HepG2 (cell line): Measurements from ENCODE around the gene LLGL2. TPM values are rescaled to one million over a fixed set of nuclear protein-coding genes. Genes with fewer than 3 reads are reported as not detected.
A peak's percentile ranks its signal among the peaks of the same experiment; 100 is the strongest.

Experiments used
- ATAC-seq: fragments of 200-7000 bp; cut with Tn5 transposase; 3 replicates; pipeline ENCODE4 v1.9.1; 2020; ENCODE audit warnings: mild to moderate bottlenecking, moderate library complexity
- BruUV-seq: library from RNA; stranded (reverse); fragments of 400-500 nt; replicated peaks from 2 replicates; lab custom pipeline; 2021; lab: Mats Ljungman, UMichigan
- CTCF ChIA-PET: fragments of 300-600 bp; formaldehyde crosslinking; extraction: SDS; loops from one replicate; lab custom pipeline; 2021; ENCODE audit warnings: low total read pairs, inconsistent platforms, low intra/inter-chr PET ratio; lab: Yijun Ruan, JAX
- POLR2A ChIA-PET: fragments of 350-600 bp; sonication (Branson Sonifier 250); formaldehyde crosslinking; loops from one replicate; lab custom pipeline; 2020; ENCODE audit warnings: antibody characterized with exemption, inconsistent platforms; lab: Yijun Ruan, JAX
- DNase-seq: peaks from one replicate; pipeline ENCODE4 v3.0.0-alpha.2; 2015; ENCODE audit warnings: low spot score
- FAIRE-seq: peaks from 3 replicates; lab custom pipeline; 2011; peaks lifted over from hg19 to GRCh38; lab: Jason Lieb, UNC
- H2AFZ ChIP-seq: one replicate; pipeline ENCODE4 v1.6.1; 2011; ENCODE audit warnings: low read length, inconsistent platforms
- H3K27ac ChIP-seq: fragments of 300-600 bp; 3 replicates; pipeline ENCODE4 v1.8.0; 2011; ENCODE audit warnings: mixed run types, mild to moderate bottlenecking, mixed read lengths, low read length, inconsistent platforms; ENCODE audit not compliant: insufficient read depth; ENCODE audit errors: extremely low read length
- H3K27me3 ChIP-seq, 2 experiments: fragments of 200-600 bp in 1 of 2; 2 replicates in 1 of 2; 3 replicates in 1 of 2; pipeline versions ENCODE4 v1.6.0 to v1.8.0; 2011; ENCODE audit warnings: low read length in 2 of 2, mild to moderate bottlenecking in 2 of 2, moderate library complexity in 2 of 2, inconsistent platforms in 1 of 2; ENCODE audit not compliant: insufficient read depth in 2 of 2, control insufficient read depth in 1 of 2
- H3K36me3 ChIP-seq, 2 experiments: fragments of 200-600 bp in 1 of 2; replicated peaks in 1 of 2; 2 replicates in 1 of 2; 3 replicates in 1 of 2; pipeline versions ENCODE4 v1.5.1 to v1.8.0; 2011; ENCODE audit warnings: low read length in 2 of 2, inconsistent platforms in 1 of 2; ENCODE audit not compliant: insufficient read depth in 2 of 2, control insufficient read depth in 1 of 2
- H3K4me1 ChIP-seq: 2 replicates; pipeline ENCODE4 v1.5.1; 2012; ENCODE audit warnings: low read length, inconsistent platforms; ENCODE audit not compliant: insufficient read depth
- H3K4me2 ChIP-seq: 2 replicates; pipeline ENCODE4 v1.6.0; 2011; ENCODE audit warnings: low read depth, low read length, inconsistent platforms
- H3K4me3 ChIP-seq, 3 experiments: fragments of 200-600 bp in 1 of 3; sonication (generic), shearing (Covaris generic) in 1 of 3; replicated peaks in 1 of 3; 2 replicates each; pipeline ENCODE4 v1.5.1; 2011 to 2016; ENCODE audit warnings: low read length in 3 of 3, inconsistent platforms in 2 of 3, low read depth in 2 of 3, mild to moderate bottlenecking in 2 of 3, control low read depth in 1 of 3, mixed read lengths in 1 of 3; ENCODE audit not compliant: insufficient read depth in 1 of 3
- H3K79me2 ChIP-seq: one replicate; pipeline ENCODE4 v1.6.1; 2011; ENCODE audit warnings: low read length, inconsistent platforms; ENCODE audit not compliant: insufficient read depth
- H3K9ac ChIP-seq: 2 replicates; pipeline ENCODE4 v1.6.0; 2011; ENCODE audit warnings: mild to moderate bottlenecking, low read depth, low read length, inconsistent platforms; ENCODE audit not compliant: insufficient read depth
- H3K9me3 ChIP-seq: 2 replicates; pipeline ENCODE4 v1.5.1; 2012; ENCODE audit warnings: mild to moderate bottlenecking, low read length
- H4K20me1 ChIP-seq: 2 replicates; pipeline ENCODE4 v1.6.0; 2011; ENCODE audit warnings: inconsistent platforms, mild to moderate bottlenecking, low read length, moderate library complexity; ENCODE audit not compliant: insufficient read depth
- AGO1 ChIP-seq: fragments of 200-400 bp; formaldehyde crosslinking; IDR thresholded peaks from 2 replicates; pipeline ENCODE4 v1.6.1; 2017; ENCODE audit warnings: mild to moderate bottlenecking, low read depth, low read length, moderate library complexity; ENCODE audit not compliant: poor library complexity, severe bottlenecking
- AGO2 ChIP-seq: fragments of 200-400 bp; formaldehyde crosslinking; optimal IDR thresholded peaks from 2 replicates; pipeline ENCODE3; 2017; ENCODE audit warnings: mild to moderate bottlenecking, low read depth, low read length, moderate library complexity
- CHCHD3 ChIP-seq: sonication (generic); formaldehyde crosslinking; IDR thresholded peaks from 2 replicates; pipeline ENCODE4 v1.8.0; 2022; ENCODE audit warnings: mild to moderate bottlenecking, missing genetic modification reagents, moderate library complexity
- FOXA3 ChIP-seq: IDR thresholded peaks from 2 replicates; pipeline ENCODE4 v1.6.1; 2016; ENCODE audit warnings: missing genetic modification reagents, missing compliant biosample characterization
- FOXK2 ChIP-seq: fragments of 450-650 bp; IDR thresholded peaks from 2 replicates; pipeline ENCODE4 v1.6.1; 2016
- HHEX ChIP-seq: IDR thresholded peaks from 2 replicates; pipeline ENCODE4 v1.6.1; 2016; ENCODE audit warnings: control low read depth
- HNRNPL ChIP-seq: fragments of 200-400 bp; formaldehyde crosslinking; IDR thresholded peaks from 2 replicates; pipeline ENCODE4 v1.6.1; 2017; ENCODE audit warnings: mild to moderate bottlenecking, low read depth, low read length
- HNRNPLL ChIP-seq: fragments of 200-400 bp; formaldehyde crosslinking; IDR thresholded peaks from 2 replicates; pipeline ENCODE4 v1.6.1; 2017; ENCODE audit warnings: mild to moderate bottlenecking, low read depth, low read length; ENCODE audit not compliant: poor library complexity, severe bottlenecking
- NBN ChIP-seq: fragments of 450-650 bp; conservative IDR thresholded peaks from 2 replicates; pipeline ENCODE4 v1.6.1; 2017
- NFATC3 ChIP-seq: sonication (generic); formaldehyde crosslinking; IDR thresholded peaks from 2 replicates; pipeline ENCODE4 v1.5.1; 2020; ENCODE audit warnings: mild to moderate bottlenecking, missing genetic modification reagents
- NFE2 ChIP-seq: sonication (generic); formaldehyde crosslinking; IDR thresholded peaks from 2 replicates; pipeline ENCODE4 v1.4.0; 2020; ENCODE audit warnings: missing genetic modification reagents
- RFX1 ChIP-seq: fragments of 450-650 bp; IDR thresholded peaks from 2 replicates; pipeline ENCODE4 v1.6.1; 2017
- TSC22D2 ChIP-seq: sonication (generic); formaldehyde crosslinking; IDR thresholded peaks from 2 replicates; pipeline ENCODE4 v1.5.1; 2020; ENCODE audit warnings: missing genetic modification reagents, mild to moderate bottlenecking, borderline replicate concordance
- ZMYM2 ChIP-seq: sonication (generic); formaldehyde crosslinking; IDR thresholded peaks from 2 replicates; pipeline ENCODE4 v1.8.0; 2022; ENCODE audit warnings: mild to moderate bottlenecking, missing genetic modification reagents
- WGBS: methylation state at CpG from one replicate; pipeline ENCODE4 v1.1.6; 2017; ENCODE audit warnings: low lambda C conversion rate; 5-methylcytosine and 5-hydroxymethylcytosine counted together
- in situ Hi-C: cut with HindIII; loops from 2 replicates; pipeline ENCODE4 v1.10.0; 2017; ENCODE audit warnings: low pct_unique_long_range_greater_than_20kb; ENCODE audit not compliant: extremely low pct_ligation_motif_present
- intact Hi-C: fragments of 100-400 bp; cut with micrococcal nuclease; formaldehyde crosslinking; loops from one replicate; pipeline ENCODE4 v1.10.0; 2022; ENCODE audit not compliant: unreplicated experiment
- polyA plus RNA-seq, 8 experiments: library from polyadenylated mRNA; depleted of rRNA in 3 of 8; stranded (reverse) in 7 of 8; unstranded in 1 of 8; fragments of >200 nt; fragmentation: Illumina TruSeq in 4 of 8; extraction: Trizol in 4 of 8; gene quantifications; 2 replicates each; pipeline versions ENCODE4 v1.2.1 to v1.2.3, GENCODE V29; 2011 to 2016; ENCODE audit warnings: low read depth in 4 of 8, missing spikeins in 1 of 8, mixed read lengths in 1 of 8; ENCODE audit not compliant: insufficient read depth in 1 of 8
- total RNA-seq, 5 experiments: library from RNA; depleted of rRNA; stranded (reverse); fragments of >200 nt; fragmentation: Illumina TruSeq; extraction: Trizol; gene quantifications; 2 replicates each; pipeline ENCODE4 v1.2.3, GENCODE V29; 2016; ENCODE audit warnings: low read depth in 1 of 5
- TF ChIP-seq, protein P1 (sequence below): sonication (generic); formaldehyde crosslinking; IDR thresholded peaks from 2 replicates; pipeline ENCODE4 v1.5.0; 2020; ENCODE audit warnings: mild to moderate bottlenecking, missing genetic modification reagents, moderate library complexity
- TF ChIP-seq, protein P2 (sequence below): conservative IDR thresholded peaks from 2 replicates; pipeline ENCODE4 v1.6.1; 2018; ENCODE audit warnings: missing genetic modification reagents

LLGL2 gene
- total and polyA plus RNA-seq, 2 of the 13 experiments (the other 11 are each of a cell fraction or from before 2014, with no cell fraction given) = 83.0 to 86.7 TPM

DNA sequence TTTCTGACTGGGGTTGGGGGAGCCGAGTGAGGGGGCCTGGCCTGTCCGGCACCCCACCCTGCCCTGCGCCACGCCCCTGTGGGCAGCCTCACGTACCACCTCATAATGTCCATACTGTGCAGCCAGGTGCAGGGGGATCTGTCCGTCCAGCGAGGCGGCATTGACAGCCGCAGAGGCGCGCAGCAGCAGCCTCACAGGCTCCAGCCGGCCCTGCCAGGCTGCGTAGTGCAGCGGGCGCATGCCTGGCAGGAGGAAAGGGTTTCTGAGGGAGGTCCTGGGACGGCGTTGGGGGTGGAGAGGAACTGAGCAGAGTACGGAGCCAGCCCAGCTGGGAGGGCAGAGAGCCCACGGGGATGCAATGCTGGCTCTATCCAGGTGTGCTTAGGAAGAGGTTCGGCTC lies 18.6 kb upstream of the LLGL2 start:
- peak; percentile 4 for TF ChIP-seq AGO2
- no peak for TF ChIP-seq NFE2 (CRISPR knock-in tag)
- no peak for TF ChIP-seq FOXK2
- no peak for TF ChIP-seq FOXA3 (CRISPR knock-in tag)
- no peak for TF ChIP-seq HHEX
- no peak for TF ChIP-seq ZMYM2 (CRISPR knock-in tag)
- TF ChIP-seq CHCHD3 (CRISPR knock-in tag) = no peak
- Histone ChIP-seq H3K4me1 (peaks cover 51% of the 10 kb centered on the region), H3K9me3 (no peaks in the 10 kb centered on the region), H3K27ac (no peak overlapping the region), H3K4me3 (no peak overlapping the region), H4K20me1 (peaks cover 5% of the 10 kb centered on the region; the same call in 1 of the 2 replicates), H3K4me2 (no peak overlapping the region), H3K27me3 (no peaks in the 10 kb centered on the region), H3K36me3 (peaks cover 4 to 21% of the 10 kb centered on the region in 2 experiments), H3K9ac (no peak overlapping the region), H2AFZ (no peak overlapping the region), H3K79me2 (no peaks in the 10 kb centered on the region)
- DNase-seq = no peak
- in situ Hi-C loops = loop anchor here (5.0 kb wide), 1 partner anchor 80 kb away; no protein-coding TSS in a partner anchor
- POLR2A ChIA-PET = no interaction called here
- CTCF ChIA-PET = no interaction called here
- no peak for FAIRE-seq
- no TSS peak for BruUV-seq
- intact Hi-C loops = no loop called here
- WGBS = 97% methylated on average over 13 of the region's 20 CpGs
- no peak for ATAC-seq

DNA sequence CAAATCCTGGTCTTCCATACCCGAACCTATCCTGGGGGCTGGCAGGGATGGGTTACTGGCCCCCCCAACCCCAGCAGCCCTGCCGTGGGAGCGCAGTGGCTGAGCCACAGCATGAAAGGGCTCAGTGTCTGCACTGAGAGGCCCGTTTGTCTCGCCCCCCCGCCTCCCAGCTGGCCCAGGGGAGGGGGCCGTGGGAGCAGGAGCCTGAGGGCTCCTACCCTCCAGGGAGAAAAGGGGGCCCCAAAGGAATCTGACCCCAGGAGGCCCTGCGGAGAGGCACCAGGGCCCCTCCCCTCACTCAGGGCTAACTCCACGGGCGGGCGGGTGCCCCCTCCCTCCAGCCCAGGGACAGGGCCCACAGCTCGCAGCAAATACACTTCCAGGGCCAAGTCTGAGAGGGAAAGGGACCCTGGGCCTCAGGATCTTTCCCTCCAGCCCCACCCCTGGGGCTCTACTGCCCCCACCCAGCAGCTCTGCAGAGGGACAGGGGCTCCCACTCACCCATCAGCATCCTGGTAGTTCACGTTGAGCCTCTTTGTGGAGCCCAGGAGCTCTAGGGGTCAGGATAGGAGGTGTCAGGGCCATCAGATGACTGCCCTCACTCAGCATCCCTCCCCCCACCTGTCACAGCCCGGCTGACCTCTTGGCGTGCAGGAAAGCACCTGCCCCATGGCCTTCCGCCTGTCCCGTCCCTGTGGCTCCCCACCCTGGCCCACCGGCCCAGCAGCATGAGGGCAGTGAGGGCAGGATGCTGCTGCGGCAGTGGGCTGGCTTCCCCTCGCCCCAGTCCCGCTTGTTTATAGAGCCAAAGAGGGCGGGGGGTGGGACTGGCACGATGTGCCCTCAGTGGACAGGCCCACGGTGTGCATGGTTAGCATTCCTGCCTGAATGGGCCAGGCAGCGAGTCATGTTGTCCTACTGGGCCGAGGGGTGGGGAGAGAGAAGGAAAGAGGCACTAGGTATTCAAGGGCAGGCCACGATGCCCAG lies 17.5 kb upstream of the LLGL2 start:
- in situ Hi-C loops = loop anchor here (5.0 kb wide), 1 partner anchor 81 kb away; no protein-coding TSS in a partner anchor
- CTCF ChIA-PET = no interaction called here
- no peak overlapping the region for H3K9ac ChIP-seq
- peak; percentile 44 for TF ChIP-seq AGO1
- no peak for TF ChIP-seq RFX1
- peak; percentile 87; the same call in 1 of the 2 replicates for TF ChIP-seq HNRNPL
- TF ChIP-seq NFATC3 = no peak
- TF ChIP-seq, protein P1, sequence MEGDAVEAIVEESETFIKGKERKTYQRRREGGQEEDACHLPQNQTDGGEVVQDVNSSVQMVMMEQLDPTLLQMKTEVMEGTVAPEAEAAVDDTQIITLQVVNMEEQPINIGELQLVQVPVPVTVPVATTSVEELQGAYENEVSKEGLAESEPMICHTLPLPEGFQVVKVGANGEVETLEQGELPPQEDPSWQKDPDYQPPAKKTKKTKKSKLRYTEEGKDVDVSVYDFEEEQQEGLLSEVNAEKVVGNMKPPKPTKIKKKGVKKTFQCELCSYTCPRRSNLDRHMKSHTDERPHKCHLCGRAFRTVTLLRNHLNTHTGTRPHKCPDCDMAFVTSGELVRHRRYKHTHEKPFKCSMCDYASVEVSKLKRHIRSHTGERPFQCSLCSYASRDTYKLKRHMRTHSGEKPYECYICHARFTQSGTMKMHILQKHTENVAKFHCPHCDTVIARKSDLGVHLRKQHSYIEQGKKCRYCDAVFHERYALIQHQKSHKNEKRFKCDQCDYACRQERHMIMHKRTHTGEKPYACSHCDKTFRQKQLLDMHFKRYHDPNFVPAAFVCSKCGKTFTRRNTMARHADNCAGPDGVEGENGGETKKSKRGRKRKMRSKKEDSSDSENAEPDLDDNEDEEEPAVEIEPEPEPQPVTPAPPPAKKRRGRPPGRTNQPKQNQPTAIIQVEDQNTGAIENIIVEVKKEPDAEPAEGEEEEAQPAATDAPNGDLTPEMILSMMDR = peak; percentile 3; the same call in 1 of the 2 replicates
- no peak for TF ChIP-seq TSC22D2 (CRISPR knock-in tag)
- no peak for TF ChIP-seq NBN
- TF ChIP-seq, protein P2, sequence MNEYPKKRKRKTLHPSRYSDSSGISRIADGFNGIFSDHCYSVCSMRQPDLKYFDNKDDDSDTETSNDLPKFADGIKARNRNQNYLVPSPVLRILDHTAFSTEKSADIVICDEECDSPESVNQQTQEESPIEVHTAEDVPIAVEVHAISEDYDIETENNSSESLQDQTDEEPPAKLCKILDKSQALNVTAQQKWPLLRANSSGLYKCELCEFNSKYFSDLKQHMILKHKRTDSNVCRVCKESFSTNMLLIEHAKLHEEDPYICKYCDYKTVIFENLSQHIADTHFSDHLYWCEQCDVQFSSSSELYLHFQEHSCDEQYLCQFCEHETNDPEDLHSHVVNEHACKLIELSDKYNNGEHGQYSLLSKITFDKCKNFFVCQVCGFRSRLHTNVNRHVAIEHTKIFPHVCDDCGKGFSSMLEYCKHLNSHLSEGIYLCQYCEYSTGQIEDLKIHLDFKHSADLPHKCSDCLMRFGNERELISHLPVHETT (CRISPR knock-in tag) = no peak
- TF ChIP-seq HNRNPLL = peak; percentile 47

More for the DNA sequence above, 17.5 kb upstream of the LLGL2 start:
- intact Hi-C loops = no loop called here
- no peak for ATAC-seq
- H4K20me1 ChIP-seq = peaks cover 5% of the 10 kb centered on the region; the same call in 1 of the 2 replicates
- no peak overlapping the region for H2AFZ ChIP-seq
- no peaks in the 10 kb centered on the region for H3K9me3 ChIP-seq
- H3K4me2 ChIP-seq = peak overlapping the region; percentile 35; the same call in 1 of the 2 replicates
- POLR2A ChIA-PET = interaction anchor here (1.4 to 1.6 kb wide), 2 partner anchors 17 to 272 kb away, joined by 4 to 6 read pairs; partner anchors contain the start of gene LLGL2
- peaks cover 62% of the 10 kb centered on the region for H3K4me1 ChIP-seq
- 68% methylated on average over 18 of the region's 27 CpGs for WGBS
- BruUV-seq = no TSS peak
- H3K36me3 ChIP-seq = peaks cover 4 to 21% of the 10 kb centered on the region in 2 experiments
- H3K4me3 ChIP-seq = no peak overlapping the region; a peak in 1 of 6 replicates
- FAIRE-seq = no peak
- H3K27me3 ChIP-seq = no peaks in the 10 kb centered on the region
- peak overlapping the region; percentile 4 for H3K27ac ChIP-seq
- DNase-seq = no peak
- no peaks in the 10 kb centered on the region for H3K79me2 ChIP-seq
